K562 (cell line): Measurements from ENCODE around the gene OSBPL7. TPM values are rescaled to one million over a fixed set of nuclear protein-coding genes. Genes with fewer than 3 reads are reported as not detected.
A peak's percentile ranks its signal among the peaks of the same experiment; 100 is the strongest.

Experiments used
- ATF7 ChIP-seq: fragments of 450-650 bp; IDR thresholded peaks from 2 replicates; pipeline ENCODE4 v1.7.1; 2014; ENCODE audit warnings: mild to moderate bottlenecking, moderate library complexity
- BRCA1 ChIP-seq, 2 experiments: fragments of 450-650 bp in 1 of 2; sonication (generic) in 1 of 2; formaldehyde crosslinking in 1 of 2; IDR thresholded peaks; 2 replicates each; pipeline versions ENCODE4 v1.5.0 to v1.6.1; 2017 to 2020; ENCODE audit warnings: mild to moderate bottlenecking in 1 of 2, missing genetic modification reagents in 1 of 2
- DACH1 ChIP-seq: fragments of 450-650 bp; IDR thresholded peaks from 2 replicates; pipeline ENCODE4 v1.6.1; 2018; ENCODE audit not compliant: partially characterized antibody
- EHMT2 ChIP-seq: fragments of 450-650 bp; IDR thresholded peaks from 2 replicates; pipeline ENCODE4 v1.6.1; 2018; ENCODE audit warnings: antibody characterized with exemption
- HDAC8 ChIP-seq: fragments of 450-650 bp; IDR thresholded peaks from 2 replicates; pipeline ENCODE4 v1.6.1; 2016; ENCODE audit warnings: mild to moderate bottlenecking, missing genetic modification characterization, moderate library complexity, missing compliant biosample characterization
- TAF9B ChIP-seq: fragments of 450-650 bp; IDR thresholded peaks from 2 replicates; pipeline ENCODE4 v1.6.1; 2018; ENCODE audit warnings: mild to moderate bottlenecking; ENCODE audit not compliant: partially characterized antibody
- ZNF217 ChIP-seq: sonication (generic); formaldehyde crosslinking; IDR thresholded peaks from 2 replicates; pipeline ENCODE4 v1.8.0; 2022; ENCODE audit warnings: mild to moderate bottlenecking, missing genetic modification reagents
- ZNF263 ChIP-seq: sonication (generic); formaldehyde crosslinking; IDR thresholded peaks from 2 replicates; pipeline ENCODE4 v1.8.0; 2022; ENCODE audit warnings: mild to moderate bottlenecking, missing genetic modification reagents, borderline replicate concordance
- ZNF347 ChIP-seq: fragments of 450-650 bp; formaldehyde crosslinking; IDR thresholded peaks from 2 replicates; pipeline ENCODE4 v1.4.0; 2020; ENCODE audit warnings: low read depth, mild to moderate bottlenecking, moderate library complexity
- ZNF76 ChIP-seq: fragments of 250-450 bp; sonication (Bioruptor Pico); IDR thresholded peaks from 2 replicates; pipeline ENCODE4 v1.4.0; 2020; ENCODE audit warnings: mild to moderate bottlenecking, moderate library complexity, borderline replicate concordance
- polyA plus RNA-seq, 8 experiments: library from polyadenylated mRNA; depleted of rRNA in 4 of 8; stranded (reverse) in 5 of 8; unstranded in 3 of 8; fragments of >200 nt; fragmentation: Nextera tagmentation in 2 of 8; fragmentation: Illumina TruSeq in 1 of 8; extraction: Ambion mirVana in 2 of 8; extraction: Trizol in 1 of 8; gene quantifications; 2 replicates each; pipeline versions ENCODE4 v1.2.1 to v1.2.3, GENCODE V29; 2011 to 2014; ENCODE audit warnings: inconsistent platforms in 1 of 8, missing spikeins in 1 of 8
- total RNA-seq, 7 experiments: library from RNA; depleted of rRNA in 6 of 7; stranded (reverse); fragments of >200 nt in 6 of 7; fragmentation: Illumina TruSeq in 2 of 7; extraction: Trizol in 2 of 7; gene quantifications; 2 replicates each; pipeline versions ENCODE4 v1.2.1 to v1.2.3, GENCODE V29; 2011 to 2021; ENCODE audit warnings: low replicate concordance in 1 of 7
- TF ChIP-seq, protein P1 (sequence below), 2 experiments: fragments of 450-650 bp in 1 of 2; sonication (generic) in 1 of 2; formaldehyde crosslinking in 1 of 2; IDR thresholded peaks; 2 replicates each; pipeline versions ENCODE4 v1.7.1 to v1.9.0; 2016 to 2022; ENCODE audit warnings: inconsistent platforms in 1 of 2, mild to moderate bottlenecking in 1 of 2, missing genetic modification reagents in 1 of 2
- TF ChIP-seq, protein P2 (sequence below): sonication (generic); formaldehyde crosslinking; IDR thresholded peaks from 2 replicates; pipeline ENCODE4 v1.8.0; 2022; ENCODE audit warnings: mild to moderate bottlenecking, missing genetic modification reagents, borderline replicate concordance
- TF ChIP-seq, protein P3 (sequence below): fragments of 250-450 bp; sonication (Bioruptor Pico); IDR thresholded peaks from 2 replicates; pipeline ENCODE4 v1.8.0; 2021; ENCODE audit warnings: mild to moderate bottlenecking, moderate library complexity

Gene OSBPL7
- total and polyA plus RNA-seq, 9 of the 15 experiments (the other 6 are each of a cell fraction or from before 2014, with no cell fraction given) = 0.32 to 11.9 (median 5.8) TPM

DNA sequence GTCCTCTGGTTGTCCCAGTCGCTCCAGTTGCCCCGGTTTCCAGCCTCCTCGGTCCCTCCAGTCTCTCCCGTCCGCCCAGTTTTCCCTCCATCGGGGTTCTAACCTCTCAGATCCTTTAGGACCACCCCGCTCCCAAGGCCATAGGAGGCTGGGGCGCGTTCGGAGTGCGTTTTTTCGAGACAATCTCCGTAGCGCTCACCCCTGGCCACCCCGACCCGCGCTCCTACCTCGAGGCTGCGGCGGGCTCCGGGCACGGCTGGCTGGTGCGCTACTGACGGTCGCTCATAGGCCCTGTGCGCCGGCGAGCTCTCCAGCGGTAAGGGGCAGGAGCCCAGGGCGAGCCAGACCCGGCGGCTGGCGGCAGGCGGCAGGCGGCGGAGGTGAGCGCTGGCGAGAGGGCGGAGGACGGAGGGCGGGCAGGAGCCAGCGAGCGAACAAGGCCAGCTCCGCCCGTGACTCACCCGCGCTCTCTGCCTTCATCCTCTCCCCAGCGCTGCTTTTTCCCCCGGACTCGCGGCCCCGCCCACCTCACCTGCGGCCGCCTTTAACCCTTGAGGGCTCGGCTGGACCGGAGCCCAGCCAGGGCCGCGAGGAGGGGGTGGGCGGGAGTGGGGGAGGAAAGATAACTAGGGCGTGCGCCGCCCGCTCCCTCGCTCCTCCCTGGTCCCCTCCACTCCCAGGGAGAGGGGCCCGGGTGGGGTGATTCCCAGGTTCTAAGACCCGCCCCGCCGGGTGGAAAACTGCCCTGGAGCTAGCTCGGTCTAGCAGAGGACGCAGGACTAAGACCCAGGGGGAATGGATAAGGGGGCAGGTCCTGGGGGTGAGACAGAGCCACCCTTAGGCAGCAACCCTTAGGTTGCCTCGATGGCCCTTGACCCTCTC lies 29.3 kb upstream of the OSBPL7 start, which contains the start of gene SP6 (continued):
- TF ChIP-seq, protein P1, sequence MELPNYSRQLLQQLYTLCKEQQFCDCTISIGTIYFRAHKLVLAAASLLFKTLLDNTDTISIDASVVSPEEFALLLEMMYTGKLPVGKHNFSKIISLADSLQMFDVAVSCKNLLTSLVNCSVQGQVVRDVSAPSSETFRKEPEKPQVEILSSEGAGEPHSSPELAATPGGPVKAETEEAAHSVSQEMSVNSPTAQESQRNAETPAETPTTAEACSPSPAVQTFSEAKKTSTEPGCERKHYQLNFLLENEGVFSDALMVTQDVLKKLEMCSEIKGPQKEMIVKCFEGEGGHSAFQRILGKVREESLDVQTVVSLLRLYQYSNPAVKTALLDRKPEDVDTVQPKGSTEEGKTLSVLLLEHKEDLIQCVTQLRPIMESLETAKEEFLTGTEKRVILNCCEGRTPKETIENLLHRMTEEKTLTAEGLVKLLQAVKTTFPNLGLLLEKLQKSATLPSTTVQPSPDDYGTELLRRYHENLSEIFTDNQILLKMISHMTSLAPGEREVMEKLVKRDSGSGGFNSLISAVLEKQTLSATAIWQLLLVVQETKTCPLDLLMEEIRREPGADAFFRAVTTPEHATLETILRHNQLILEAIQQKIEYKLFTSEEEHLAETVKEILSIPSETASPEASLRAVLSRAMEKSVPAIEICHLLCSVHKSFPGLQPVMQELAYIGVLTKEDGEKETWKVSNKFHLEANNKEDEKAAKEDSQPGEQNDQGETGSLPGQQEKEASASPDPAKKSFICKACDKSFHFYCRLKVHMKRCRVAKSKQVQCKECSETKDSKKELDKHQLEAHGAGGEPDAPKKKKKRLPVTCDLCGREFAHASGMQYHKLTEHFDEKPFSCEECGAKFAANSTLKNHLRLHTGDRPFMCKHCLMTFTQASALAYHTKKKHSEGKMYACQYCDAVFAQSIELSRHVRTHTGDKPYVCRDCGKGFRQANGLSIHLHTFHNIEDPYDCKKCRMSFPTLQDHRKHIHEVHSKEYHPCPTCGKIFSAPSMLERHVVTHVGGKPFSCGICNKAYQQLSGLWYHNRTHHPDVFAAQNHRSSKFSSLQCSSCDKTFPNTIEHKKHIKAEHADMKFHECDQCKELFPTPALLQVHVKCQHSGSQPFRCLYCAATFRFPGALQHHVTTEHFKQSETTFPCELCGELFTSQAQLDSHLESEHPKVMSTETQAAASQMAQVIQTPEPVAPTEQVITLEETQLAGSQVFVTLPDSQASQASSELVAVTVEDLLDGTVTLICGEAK (IDR thresholded peaks at IDR 0.05) = peak; percentile 58; the same call in 1 of the 2 replicates
- TF ChIP-seq, protein P1 (CRISPR knock-in tag; IDR thresholded peaks at IDR 0.05) = no peak
- TF ChIP-seq DACH1 = no peak
- no peak for TF ChIP-seq BRCA1 (IDR thresholded peaks at IDR 0.05)
- TF ChIP-seq BRCA1 (CRISPR knock-in tag; IDR thresholded peaks at IDR 0.05) = no peak
- no peak for TF ChIP-seq ZNF76 (CRISPR knock-in tag)
- TF ChIP-seq TAF9B = no peak
- no peak for TF ChIP-seq HDAC8
- no peak for TF ChIP-seq ZNF347 (CRISPR knock-in tag)
- peak; percentile 36; the same call in 1 of the 2 replicates for TF ChIP-seq ATF7
- TF ChIP-seq, protein P2, sequence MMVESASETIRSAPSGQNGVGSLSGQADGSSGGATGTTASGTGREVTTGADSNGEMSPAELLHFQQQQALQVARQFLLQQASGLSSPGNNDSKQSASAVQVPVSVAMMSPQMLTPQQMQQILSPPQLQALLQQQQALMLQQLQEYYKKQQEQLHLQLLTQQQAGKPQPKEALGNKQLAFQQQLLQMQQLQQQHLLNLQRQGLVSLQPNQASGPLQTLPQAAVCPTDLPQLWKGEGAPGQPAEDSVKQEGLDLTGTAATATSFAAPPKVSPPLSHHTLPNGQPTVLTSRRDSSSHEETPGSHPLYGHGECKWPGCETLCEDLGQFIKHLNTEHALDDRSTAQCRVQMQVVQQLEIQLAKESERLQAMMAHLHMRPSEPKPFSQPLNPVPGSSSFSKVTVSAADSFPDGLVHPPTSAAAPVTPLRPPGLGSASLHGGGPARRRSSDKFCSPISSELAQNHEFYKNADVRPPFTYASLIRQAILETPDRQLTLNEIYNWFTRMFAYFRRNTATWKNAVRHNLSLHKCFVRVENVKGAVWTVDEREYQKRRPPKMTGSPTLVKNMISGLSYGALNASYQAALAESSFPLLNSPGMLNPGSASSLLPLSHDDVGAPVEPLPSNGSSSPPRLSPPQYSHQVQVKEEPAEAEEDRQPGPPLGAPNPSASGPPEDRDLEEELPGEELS (CRISPR knock-in tag) = 0 out of 2 replicates have a peak, but pooled peaks have one; percentile 12
- TF ChIP-seq ZNF217 (CRISPR knock-in tag) = no peak
- TF ChIP-seq ZNF263 (CRISPR knock-in tag) = peak; percentile 72; the same call in 1 of the 2 replicates
- TF ChIP-seq, protein P3, sequence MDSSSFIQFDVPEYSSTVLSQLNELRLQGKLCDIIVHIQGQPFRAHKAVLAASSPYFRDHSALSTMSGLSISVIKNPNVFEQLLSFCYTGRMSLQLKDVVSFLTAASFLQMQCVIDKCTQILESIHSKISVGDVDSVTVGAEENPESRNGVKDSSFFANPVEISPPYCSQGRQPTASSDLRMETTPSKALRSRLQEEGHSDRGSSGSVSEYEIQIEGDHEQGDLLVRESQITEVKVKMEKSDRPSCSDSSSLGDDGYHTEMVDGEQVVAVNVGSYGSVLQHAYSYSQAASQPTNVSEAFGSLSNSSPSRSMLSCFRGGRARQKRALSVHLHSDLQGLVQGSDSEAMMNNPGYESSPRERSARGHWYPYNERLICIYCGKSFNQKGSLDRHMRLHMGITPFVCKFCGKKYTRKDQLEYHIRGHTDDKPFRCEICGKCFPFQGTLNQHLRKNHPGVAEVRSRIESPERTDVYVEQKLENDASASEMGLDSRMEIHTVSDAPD = no peak
- TF ChIP-seq EHMT2 = no peak
